Posterior cingulate gyrus (tissue), 11 donors: ENCODE measurements around the gene NUDCD3.

Source experiments
- DNase-seq, 10 donors: peaks; one replicate each; pipeline versions ENCODE4 v3.0.0 to v3.0.0-alpha.2; 2020 to 2021; ENCODE audit warnings: mixed read lengths in 3 of 10
- intact Hi-C: fragments of 100-400 bp; cut with DNase I; formaldehyde crosslinking; loops from one replicate; pipeline ENCODE4 v1.15.1; 2023

NUDCD3 gene

DNA sequence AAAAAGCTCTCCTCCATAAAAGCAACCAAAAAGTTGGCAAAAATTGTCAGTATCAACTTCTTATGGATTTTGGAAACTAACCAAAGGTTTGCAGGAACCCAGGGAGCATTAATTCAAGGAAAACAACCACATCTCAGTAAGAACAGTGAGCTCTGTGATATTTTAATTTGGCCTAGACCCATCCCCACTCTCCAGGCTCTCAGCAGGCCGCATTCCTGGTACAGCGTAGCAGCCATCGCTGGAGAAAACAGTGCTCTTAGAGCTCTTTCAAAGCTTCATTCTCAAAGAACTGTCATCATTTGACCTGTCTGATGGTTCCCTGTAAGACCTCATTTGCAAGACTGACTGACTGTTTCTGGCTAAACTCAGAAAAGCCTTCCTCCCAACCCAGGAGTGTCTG lies 81.9 kb downstream of the NUDCD3 start:
- DNase-seq = no peak
- intact Hi-C loops = no loop called here

DNA sequence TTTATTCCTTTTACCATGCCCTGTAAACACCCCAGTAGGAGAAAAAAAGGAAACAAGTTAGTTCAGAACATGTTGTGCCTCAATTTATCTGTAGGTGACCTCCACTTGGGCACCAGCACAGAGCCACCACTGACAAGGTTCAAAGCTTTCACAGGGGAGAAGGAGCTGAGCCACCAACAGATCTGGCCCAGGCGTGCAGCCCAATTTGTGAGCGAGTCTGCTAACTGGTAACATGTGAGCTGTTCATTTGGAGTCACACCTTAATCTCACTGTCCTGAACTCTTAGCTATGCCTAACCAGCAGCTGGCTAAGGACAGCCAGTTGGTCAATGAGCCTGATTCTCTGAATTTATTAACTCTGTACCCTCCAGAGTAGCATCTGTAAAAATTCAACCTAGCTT lies 86.7 kb downstream of the NUDCD3 start:
- intact Hi-C loops = no loop called here
- DNase-seq = no peak

GRCh38 chr7:44403176-44403759 lies 87.2 kb downstream of the NUDCD3 start:
- intact Hi-C loops = no loop called here
- no peak for DNase-seq

- intact Hi-C loops = no loop called here
- no peak for DNase-seq
Measured at GRCh38 chr7:44402401-44403060, 87.9 kb downstream of the NUDCD3 start.

DNA sequence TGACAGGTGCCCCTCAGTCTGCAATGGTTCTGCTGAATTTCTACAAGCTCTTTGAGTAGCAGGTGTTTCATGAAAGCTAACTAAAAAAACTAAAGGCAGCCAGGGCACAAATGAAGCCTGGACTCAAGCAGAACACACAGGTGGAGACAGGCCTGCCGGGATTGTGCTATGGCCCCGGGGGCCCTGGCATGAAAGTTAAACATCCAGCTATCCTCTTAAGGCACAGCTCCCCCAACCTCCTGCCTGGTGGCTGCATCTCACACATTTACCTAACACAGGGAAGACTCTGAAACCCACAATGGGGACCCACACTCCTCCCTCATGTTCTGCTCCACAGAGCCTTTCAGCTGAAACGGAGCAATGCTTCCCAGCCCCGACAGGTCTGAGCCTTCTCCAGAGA lies 88.8 kb downstream of the NUDCD3 start:
- intact Hi-C loops = no loop called here
- no peak for DNase-seq

DNA sequence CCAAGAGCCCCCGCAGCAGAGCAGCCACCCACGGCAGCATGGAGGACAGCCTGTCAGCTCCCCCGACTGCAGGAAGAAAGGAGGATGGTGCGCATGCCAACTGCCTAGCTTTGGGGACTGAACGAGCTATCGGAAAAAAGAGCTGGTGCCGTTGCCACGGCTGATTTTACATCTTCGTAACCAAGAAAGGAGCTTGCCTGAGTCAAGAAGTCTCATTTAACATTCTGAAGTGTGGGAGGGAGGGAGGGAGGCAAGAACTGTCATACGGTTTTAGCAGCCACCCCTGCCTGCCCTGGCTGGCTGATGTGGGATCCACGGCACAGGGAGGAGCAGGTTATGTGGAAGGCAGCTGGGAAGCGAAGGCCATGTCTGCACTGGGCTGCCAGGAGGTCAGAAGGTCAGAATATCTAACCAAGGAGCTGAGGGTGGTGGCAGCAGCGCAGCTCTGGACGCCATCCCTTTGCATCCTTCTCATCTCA lies 90.4 kb downstream of the NUDCD3 start:
- intact Hi-C loops = no loop called here
- DNase-seq = peak in 8 of 10 donors; percentile 47 to 95 (median 64)

DNA sequence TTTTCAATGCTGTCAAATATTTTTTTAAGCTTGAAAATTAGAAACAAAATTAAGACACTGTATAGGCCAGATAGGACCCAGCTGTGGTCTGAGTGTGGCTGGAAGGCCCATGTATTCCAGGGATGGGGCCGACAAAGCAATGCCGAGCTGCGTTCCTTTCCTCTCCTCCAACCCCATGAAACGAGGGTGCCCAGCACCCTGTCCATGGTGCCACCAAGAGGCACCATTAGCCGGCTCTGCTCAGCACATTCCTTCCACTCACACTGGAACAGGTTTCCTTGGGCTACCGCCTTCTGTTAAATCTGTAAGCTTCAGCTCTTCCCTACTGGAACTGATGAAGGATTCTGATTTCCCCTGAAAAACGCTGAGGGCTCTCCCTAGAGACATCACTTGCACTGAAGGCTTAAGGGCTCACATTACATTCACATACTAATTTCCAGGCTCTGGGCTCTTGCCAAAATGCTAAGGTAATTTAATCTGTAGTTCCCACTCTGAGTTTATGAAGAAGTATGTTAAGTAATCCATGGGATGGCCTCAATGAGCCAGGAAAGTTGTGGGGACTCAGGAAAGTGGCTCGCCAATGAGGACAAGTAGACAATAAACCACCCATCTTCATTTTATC lies 91.4 kb downstream of the NUDCD3 start:
- intact Hi-C loops = no loop called here
- no peak for DNase-seq

DNA sequence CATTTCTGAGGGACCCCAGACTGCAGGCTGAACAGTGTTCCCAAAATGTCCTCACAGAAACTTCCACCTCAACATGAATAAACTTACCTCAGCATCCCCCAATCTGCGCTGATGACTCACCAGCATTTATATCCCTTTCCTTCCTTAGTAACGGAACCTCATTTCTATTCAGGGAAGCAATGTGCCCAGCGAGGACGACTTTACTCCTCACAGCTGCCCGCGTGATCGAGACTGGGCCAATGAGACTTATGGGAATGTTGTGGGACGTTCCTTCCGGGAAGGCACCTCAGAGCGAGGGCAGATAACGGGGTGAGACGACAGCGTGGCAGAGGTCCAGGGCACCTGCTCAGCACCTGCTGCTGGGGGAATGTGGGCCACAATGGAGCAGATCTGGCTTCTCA lies 91.9 kb downstream of the NUDCD3 start:
- peak in 8 of 10 donors; percentile 55 to 95 (median 76) for DNase-seq
- intact Hi-C loops = no loop called here

- intact Hi-C loops = no loop called here
- peak in 1 of 10 donors; percentile 14 for DNase-seq
Measured at GRCh38 chr7:44396931-44397545, 93.4 kb downstream of the NUDCD3 start.

GRCh38 chr7:44396496-44396895 lies 94.0 kb downstream of the NUDCD3 start:
- no peak for DNase-seq
- intact Hi-C loops = no loop called here

DNA sequence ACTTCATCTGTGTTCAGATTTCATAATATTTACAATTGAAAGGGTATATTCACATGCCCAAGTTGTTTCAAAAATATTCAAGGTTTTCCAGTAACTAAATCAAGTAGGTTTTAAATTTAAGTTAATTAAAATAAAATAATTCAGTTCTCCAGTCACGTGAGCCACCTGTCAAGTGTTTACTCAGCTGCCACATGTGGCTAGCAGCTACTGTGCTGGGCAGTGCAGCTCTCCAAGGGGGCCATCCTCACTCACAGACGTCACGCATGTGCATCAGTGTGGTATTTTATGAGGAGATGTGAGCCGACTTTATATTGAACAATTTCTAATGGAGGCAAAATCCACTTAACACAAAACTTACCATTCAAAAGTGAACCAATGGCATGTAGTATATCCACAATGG lies 95.4 kb downstream of the NUDCD3 start:
- DNase-seq = peak in 1 of 10 donors; percentile 30
- intact Hi-C loops = no loop called here

DNA sequence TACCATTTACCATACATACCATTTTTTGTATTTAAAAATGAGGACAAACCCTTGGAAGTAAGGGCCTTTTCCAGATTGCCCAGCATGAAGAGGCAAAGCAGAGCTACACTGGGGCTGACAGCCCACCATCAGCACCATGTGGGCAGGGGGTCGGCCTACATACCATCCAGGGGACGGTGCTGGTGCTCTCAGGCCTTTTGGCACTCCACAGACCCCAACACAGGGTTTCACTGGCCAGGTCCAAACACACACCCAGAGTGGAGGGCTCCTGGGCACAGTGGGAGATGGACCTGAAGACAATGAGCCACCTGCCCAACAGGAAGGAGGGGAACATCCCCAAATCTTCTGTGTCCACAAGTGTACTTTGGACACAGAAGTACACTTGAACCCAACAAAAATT lies 95.8 kb downstream of the NUDCD3 start:
- intact Hi-C loops = no loop called here
- peak in 1 of 10 donors; percentile 39 for DNase-seq

GRCh38 chr7:44394112-44394447 lies 96.4 kb downstream of the NUDCD3 start:
- DNase-seq = no peak
- intact Hi-C loops = no loop called here

- intact Hi-C loops = no loop called here
- DNase-seq = no peak
Measured at GRCh38 chr7:44393238-44394111, 97.0 kb downstream of the NUDCD3 start.

DNA sequence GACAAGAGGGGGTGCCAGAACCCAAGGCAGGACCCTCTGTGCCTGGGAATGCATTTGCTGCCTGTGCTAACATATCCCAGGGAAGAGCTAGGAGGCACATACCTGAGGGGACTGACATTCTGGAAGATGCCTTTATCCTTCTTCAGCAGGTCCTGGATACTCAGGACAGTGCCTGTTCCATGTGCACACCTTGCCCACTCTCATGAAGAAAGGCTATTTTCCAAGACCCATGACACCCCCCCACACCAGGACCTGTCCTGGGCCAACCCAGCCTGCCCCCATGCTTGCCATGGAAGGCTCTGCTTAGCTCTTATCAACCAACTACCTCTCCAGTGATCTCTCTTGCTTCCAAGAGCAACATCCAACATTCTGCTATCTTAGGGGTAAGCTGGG lies 97.8 kb downstream of the NUDCD3 start:
- no peak for DNase-seq
- intact Hi-C loops = no loop called here

DNA sequence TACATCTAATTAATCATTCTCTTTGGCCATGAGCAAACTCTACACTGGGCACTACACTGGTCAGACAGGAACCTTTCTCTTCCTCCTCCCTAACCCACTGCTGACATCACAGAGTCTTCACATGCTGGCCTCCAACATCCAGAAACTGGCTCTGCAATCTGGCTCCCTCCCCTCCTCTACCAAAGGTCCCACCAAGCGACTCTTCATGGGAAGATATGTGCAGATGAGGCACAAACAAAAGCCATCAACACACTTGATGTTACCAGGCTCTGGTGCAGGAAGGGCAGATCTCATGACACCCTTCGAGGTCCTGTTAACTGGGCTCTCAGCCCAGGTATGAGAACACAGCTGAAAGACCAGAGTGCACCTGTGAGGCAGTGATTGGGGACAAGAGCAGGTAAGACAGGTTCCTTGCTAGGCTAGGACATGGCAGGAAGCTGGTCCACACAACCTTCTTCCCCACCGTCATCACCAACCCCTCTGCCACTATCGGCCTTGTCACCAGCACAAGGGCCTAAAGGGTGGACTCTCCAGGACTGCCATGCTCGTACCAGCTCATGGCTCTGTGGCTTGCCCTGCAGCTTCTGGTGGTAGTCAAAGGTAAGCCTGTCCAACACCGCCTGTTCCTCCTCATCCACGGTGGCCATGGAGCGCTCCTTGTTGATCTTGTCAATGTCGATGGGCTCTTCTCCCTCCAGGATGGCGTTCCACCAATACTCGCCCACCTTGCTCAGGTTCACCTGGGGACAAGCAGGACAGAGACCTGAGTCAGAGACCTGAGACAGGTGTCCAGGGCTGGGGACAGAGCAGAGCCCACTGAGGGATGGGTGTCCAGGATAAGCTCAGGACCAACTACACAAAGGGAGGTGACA lies 98.5 kb downstream of the NUDCD3 start:
- peak in 1 of 10 donors; percentile 26 for DNase-seq

GRCh38 chr7:44391171-44391570 lies 99.3 kb downstream of the NUDCD3 start:
- intact Hi-C loops = no loop called here
- no peak for DNase-seq

More for the DNA sequence above, 98.5 kb downstream of the NUDCD3 start:
- intact Hi-C loops = no loop called here

DNA sequence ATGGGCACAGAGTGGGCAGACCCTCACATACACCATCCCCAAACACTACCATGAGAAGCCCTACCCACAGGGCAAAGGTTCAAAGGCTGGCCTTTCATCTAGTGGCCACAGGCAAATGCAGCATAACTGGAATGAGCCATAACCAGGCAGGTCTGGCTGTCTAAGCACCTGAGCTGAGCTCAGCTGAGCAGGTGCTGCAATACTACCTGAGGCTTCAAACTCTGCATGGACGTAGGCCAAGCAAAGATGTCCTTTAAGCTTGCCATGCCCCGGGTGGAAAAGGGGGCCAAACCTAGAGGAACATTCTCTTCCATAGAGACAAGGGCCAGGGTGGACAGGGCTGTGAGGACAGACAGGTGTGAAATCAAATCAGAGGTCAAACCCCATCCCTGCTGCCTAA lies 99.8 kb downstream of the NUDCD3 start:
- DNase-seq = no peak
- intact Hi-C loops = no loop called here

DNA sequence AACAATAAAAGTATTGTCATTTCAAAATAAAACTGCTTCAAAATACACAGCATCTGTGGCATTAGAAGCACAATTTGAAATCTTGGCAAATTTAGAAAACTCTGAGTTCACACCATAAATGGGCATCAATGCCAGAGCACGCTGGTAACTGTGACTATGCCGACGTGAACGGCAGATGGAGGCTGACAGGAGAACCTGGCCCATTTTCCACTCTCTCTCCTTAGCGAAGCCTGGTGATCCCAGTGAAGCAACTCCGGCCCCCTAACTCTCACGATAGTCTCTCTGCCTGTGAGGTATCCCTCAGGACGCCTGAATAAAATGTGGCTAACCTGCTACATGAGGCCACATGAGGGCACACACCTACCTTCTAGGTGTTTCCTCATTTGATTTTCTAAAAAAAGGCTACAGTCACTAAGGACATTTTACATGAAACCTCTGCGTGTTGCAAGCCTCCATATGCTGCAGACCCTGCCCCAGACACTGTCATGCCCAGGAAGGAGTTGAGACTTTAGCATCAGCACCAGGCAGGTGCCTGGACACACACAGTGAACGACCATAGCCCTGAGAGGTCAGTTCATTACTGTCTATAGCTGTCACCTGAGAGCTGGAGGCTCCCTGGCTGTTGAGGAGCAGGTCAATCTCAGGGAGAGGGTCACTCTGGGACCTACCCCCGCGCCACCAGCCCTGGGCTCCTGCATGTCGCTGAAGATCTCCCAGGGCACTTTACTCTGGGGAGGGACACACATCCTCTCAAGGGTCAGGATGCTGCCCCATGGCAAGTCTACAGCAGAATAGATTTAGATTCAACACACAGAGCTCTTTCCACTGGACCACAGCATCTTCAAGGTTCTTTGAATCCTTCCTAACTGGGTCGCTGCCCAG lies 102.1 kb downstream of the NUDCD3 start:
- DNase-seq = peak in 7 of 10 donors; percentile 14 to 91 (median 62)
- intact Hi-C loops = no loop called here
